ENCODE data around the gene POLE2.
A peak's percentile ranks its signal among the peaks of the same experiment; 100 is the strongest.
"Not testable (repeated sequence)": the region's sequence is repeated elsewhere in the genome, so short reads cannot be mapped to it uniquely, and the experiment has no call there.

The POLE2 gene

DNA sequence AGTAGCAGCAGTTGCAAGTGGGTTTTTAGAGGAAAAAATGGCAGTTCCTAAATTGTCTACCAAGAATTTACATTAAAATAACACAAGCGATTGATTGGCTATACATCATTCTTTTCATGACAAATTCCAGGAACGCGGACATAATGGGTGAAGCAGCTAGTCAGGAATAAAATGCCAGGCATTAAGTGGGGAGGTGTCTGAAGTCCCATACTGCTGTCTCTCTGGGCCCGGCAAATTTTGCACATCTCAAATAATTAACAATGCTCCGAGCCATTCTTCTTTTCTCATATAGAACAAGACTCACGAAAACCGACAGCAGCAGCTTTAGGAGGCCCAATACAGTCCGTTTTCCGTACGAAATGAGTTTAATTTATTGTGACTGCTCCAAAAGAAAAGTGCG, 68.3 kb downstream of the POLE2 start:
- no peaks in the 10 kb centered on the region for H3K9me3 Mint-ChIP-seq
- peak overlapping the region; percentile 99 to 100 (median 100) for H3K27ac Mint-ChIP-seq
- peaks cover 29% of the 10 kb centered on the region for H3K36me3 Mint-ChIP-seq (ENCODE audit: low read depth)

DNA sequence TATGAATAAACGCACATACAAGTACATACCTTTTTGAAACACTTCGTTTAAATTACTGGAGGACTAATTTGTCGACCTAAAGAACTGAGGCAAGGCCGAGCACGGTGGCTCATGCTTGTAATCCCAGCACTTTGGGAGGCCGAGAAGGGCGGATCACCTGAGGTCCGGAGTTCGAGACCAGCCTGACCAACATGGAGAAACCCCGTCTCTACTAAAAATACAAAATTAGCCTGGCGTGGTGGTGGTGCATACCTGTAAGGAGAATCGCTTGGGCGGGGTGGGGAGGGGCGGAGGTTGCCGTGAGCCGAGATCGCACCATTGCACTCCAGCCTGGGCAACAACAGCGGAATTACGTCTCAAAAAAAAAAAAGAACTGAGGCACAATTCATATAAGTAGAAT, 68.7 kb downstream of the POLE2 start:
- peaks cover 37% of the 10 kb centered on the region for H3K4me1 Mint-ChIP-seq
- not testable (repeated sequence) for H3K27me3 Mint-ChIP-seq (ENCODE audit: low read depth); H3K9me3 Mint-ChIP-seq
- H3K27ac Mint-ChIP-seq: peak overlapping the region; percentile 99 to 100 (median 100)
- peaks cover 31% of the 10 kb centered on the region for H3K36me3 Mint-ChIP-seq (ENCODE audit: low read depth)
- H3K4me3 Mint-ChIP-seq: peak overlapping the region; percentile 96 to 98 (median 98)

More for the DNA sequence above, 68.3 kb downstream of the POLE2 start:
- Mint-ChIP-seq H3K4me1 (peaks cover 37% of the 10 kb centered on the region), H3K27me3 (ENCODE audit: low read depth) (no peaks in the 10 kb centered on the region), H3K4me3 (peak overlapping the region; percentile 96 to 98 (median 98))
- TF ChIP-seq CTCF (IDR thresholded peaks at IDR 0.05; ENCODE audit: unreplicated experiment in 3 of 3): no peak

- Mint-ChIP-seq H3K9me3 (no peaks in the 10 kb centered on the region), H3K4me1 (peaks cover 37% of the 10 kb centered on the region), H3K4me3 (peak overlapping the region; percentile 18 to 77 (median 19)), H3K27me3 (ENCODE audit: low read depth) (no peaks in the 10 kb centered on the region), H3K27ac (peak overlapping the region in 2 of 3 experiments; percentile 10 to 63), H3K36me3 (ENCODE audit: low read depth) (peaks cover 33% of the 10 kb centered on the region)
- no peak for TF ChIP-seq CTCF (IDR thresholded peaks at IDR 0.05; ENCODE audit: unreplicated experiment in 3 of 3)
These were observed 70.0 kb downstream of the POLE2 start for GRCh38 chr14:49617852-49618519.

GRCh38 chr14:49615776-49616175, 72.2 kb downstream of the POLE2 start:
- Mint-ChIP-seq H3K4me3 (no peak overlapping the region), H3K27ac (no peak overlapping the region), H3K36me3 (ENCODE audit: low read depth) (peaks cover 33% of the 10 kb centered on the region), H3K9me3 (no peaks in the 10 kb centered on the region), H3K4me1 (peaks cover 21% of the 10 kb centered on the region), H3K27me3 (ENCODE audit: low read depth) (no peaks in the 10 kb centered on the region)
- TF ChIP-seq CTCF (IDR thresholded peaks at IDR 0.05; ENCODE audit: unreplicated experiment in 3 of 3): no peak

DNA sequence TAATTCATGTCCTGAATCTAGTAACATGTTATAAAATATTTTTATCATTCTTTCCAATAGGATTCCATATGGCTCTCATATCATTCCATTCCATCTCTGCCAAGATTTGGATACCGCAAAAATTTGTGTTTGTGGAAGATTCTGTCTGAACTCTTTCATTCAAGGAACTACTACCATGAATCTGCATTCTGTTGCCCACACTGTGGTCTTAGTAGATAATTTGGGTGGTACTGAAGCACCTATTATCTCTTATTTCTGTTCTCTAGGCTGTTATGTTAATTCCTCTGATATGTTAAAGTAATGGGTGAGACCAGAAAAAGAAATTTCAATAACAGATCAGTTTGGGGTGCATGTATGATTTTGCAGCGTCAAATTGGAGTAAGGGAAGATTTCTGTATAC, 73.8 kb downstream of the POLE2 start:
- peaks cover 16% of the 10 kb centered on the region for H3K4me1 Mint-ChIP-seq
- H3K4me3 Mint-ChIP-seq: no peak overlapping the region
- H3K27ac Mint-ChIP-seq: no peak overlapping the region
- no peaks in the 10 kb centered on the region for H3K9me3 Mint-ChIP-seq
- TF ChIP-seq CTCF (IDR thresholded peaks at IDR 0.05; ENCODE audit: unreplicated experiment in 3 of 3): no peak
- H3K36me3 Mint-ChIP-seq (ENCODE audit: low read depth): peaks cover 33% of the 10 kb centered on the region
- H3K27me3 Mint-ChIP-seq (ENCODE audit: low read depth): no peaks in the 10 kb centered on the region

DNA sequence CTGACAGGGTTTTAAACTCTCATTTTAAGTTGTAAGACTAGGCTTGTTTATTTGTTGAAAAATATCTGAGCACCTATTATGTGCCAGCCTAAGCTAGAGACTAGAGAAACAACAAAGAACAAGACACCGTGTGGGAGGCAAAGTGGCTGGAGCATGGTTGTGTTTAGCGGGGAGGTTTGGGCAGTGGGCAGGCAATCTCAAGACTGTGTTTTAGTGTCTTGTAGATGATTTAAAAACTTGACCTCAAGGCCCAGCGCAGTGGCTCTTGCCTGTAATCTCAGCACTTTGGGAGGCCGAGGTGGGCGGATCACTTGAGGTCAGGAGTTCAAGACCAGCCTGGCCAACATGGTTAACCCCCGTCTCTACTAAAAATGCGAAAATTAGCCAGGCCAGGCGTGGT, 75.3 kb downstream of the POLE2 start:
- Mint-ChIP-seq H3K36me3 (ENCODE audit: low read depth) (peaks cover 29% of the 10 kb centered on the region), H3K27ac (peak overlapping the region in 2 of 3 experiments; percentile 61 to 81), H3K9me3 (no peaks in the 10 kb centered on the region), H3K4me1 (peaks cover 4% of the 10 kb centered on the region), H3K27me3 (ENCODE audit: low read depth) (no peaks in the 10 kb centered on the region), H3K4me3 (no peak overlapping the region)
- no peak for TF ChIP-seq CTCF (IDR thresholded peaks at IDR 0.05; ENCODE audit: unreplicated experiment in 3 of 3)
